HG03135 (cell line): ENCODE measurements around the gene CRIP3.
"Not testable (repeated sequence)": the region's sequence is repeated elsewhere in the genome, so short reads cannot be mapped to it uniquely, and the experiment has no call there.

Experiments
- ATAC-seq: cut with Tn5 transposase; IDR thresholded peaks from one replicate; pipeline ENCODE4 v1.9.1; 2021; ENCODE audit warnings: mild to moderate bottlenecking, moderate library complexity; ENCODE audit not compliant: unreplicated experiment

Gene CRIP3

DNA sequence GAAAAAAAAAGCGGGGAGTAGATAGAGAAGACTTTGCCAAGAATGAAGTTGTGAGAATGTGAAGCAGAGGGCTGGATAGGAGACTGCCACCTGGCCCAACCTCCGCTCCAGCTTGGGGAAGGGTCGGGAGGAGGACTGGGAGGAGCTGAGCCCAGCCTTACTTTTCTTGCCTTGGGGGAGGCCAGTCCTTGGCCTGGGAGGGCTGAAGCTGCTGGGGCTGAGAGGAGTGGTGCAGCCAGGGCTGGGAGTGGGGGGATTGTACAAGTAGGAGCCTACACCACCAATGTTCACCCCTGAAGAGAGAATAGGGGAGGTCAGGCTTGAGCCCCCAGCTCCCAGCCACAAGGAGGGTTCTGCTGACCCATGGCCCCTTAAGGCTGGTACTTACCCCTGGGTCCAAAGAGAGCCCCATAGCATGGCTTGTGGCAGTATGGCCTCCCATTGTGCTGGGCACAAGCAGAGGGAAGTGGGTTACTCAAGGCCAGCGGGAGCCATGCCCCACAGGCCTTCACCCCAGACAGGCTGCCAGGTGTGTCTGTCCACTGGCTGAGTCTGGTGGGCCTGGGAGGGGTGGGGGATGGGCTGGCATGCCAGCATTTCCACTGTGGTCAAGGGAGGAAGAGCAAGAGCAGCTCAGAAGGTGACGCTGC, 1.1 kb downstream of the CRIP3 start:
- ATAC-seq = no peak

DNA sequence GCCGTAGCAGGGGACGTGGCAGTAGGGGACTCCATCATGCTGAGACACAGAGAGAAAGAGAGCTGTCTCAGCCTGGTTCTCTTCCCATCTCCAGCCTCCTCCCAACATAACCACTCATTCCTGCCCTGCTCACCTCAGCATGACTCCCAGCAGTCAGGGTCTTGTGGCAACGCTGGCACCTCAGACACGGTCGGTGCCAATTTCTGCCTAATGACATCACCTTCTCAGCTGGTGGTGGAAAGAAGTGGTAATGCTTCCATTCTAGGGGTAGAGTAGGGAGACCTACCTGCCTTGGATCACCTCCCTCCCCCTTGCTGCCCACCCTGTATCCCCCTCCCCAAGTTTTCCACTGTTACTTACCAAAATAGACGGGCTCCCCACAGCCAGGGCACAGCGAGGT, 2.5 kb downstream of the CRIP3 start:
- ATAC-seq = no peak

DNA sequence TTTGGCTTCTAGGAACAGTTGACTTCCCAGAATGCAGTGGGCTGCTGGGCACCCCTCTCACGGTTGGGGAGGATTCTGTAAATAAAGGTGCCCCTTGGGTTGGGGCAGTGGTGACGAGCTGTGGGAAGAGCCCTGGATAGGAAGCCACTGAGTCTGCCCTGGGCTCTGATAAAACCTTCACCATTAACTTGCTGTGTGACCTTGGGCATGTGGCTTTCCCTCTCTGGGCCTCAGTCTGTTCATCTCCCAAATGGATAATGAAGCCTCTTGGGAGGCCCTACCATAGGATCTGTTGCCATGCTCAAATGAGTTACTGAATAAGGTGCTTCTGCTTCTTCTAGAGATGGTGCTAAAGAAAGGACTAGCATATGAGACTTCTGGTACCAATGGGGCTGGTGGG, 3.7 kb downstream of the CRIP3 start:
- ATAC-seq = no peak

DNA sequence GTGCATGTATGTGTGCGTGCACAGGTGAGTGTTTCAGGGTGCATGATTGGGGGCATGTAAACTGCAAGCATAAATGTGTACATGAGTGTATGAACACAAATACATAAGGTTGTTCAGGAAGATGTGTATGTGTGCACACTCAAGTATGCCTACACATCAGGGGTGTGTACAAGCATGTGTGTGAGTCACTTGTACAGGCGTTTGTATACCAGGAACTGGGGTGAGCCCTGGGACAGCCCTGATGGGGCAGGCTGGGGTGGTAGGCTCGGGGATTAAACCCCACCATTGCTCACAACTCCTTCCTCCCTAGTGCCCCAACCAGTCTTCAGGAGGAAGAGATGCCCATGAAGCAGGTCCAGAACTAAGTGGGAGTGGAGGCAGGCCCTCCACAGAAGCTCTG, 4.3 kb downstream of the CRIP3 start:
- no peak for ATAC-seq

DNA sequence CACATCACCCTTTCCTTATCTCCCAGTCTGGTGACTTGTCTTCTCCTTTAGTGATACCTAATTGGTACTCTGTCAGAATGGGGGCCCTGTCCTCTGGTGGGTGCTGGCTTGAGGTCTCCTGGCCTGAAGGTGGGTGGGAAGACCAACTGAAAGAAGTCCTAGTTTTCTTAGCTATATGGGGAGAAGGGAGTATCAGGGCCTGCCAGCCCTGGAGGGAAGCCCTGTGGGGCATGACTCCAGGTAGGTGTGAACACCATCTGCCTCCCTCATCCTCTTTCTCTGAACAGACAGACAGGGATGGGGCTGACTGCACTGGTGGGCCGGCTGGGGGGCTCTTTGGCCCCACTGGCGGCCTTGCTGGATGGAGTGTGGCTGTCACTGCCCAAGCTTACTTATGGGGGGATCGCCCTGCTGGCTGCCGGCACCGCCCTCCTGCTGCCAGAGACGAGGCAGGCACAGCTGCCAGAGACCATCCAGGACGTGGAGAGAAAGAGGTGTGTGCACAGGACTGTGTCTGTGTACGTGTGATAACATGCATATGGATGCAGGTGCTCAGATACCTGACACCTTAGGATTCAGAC, 4.8 kb downstream of the CRIP3 start:
- ATAC-seq = no peak

DNA sequence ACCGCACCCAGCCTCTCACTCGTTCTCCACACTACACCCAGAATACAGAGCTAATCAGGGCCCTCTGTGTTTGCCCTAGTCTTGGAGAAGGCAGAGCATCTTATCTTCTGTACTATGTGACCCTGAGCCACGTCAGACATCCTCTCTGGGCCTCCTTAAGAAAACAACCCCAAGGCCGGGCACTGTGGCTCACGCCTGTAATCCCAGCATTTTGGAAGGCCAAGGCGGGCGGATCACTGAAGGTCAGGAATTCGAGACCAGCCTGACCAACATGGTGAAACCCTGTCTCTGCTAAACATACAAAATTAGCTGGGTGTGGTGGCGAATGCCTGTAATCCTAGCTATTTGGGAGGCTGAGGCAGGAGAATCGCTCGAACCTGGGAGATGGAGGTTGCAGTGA, 5.6 kb downstream of the CRIP3 start:
- not testable (repeated sequence) for ATAC-seq

DNA sequence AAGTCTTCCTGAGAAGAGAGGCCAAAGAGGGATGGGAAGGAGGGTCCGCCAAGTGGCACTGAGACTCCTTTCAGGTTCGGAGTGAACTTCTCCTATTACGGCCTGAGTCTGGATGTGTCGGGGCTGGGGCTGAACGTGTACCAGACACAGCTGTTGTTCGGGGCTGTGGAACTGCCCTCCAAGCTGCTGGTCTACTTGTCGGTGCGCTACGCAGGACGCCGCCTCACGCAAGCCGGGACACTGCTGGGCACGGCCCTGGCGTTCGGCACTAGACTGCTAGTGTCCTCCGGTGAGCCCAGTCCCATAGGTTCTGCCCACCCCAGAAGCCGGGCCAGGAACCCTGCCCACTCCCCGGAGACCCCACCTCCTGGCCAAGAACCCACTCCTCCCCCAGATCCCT, 6.5 kb downstream of the CRIP3 start:
- ATAC-seq = no peak

DNA sequence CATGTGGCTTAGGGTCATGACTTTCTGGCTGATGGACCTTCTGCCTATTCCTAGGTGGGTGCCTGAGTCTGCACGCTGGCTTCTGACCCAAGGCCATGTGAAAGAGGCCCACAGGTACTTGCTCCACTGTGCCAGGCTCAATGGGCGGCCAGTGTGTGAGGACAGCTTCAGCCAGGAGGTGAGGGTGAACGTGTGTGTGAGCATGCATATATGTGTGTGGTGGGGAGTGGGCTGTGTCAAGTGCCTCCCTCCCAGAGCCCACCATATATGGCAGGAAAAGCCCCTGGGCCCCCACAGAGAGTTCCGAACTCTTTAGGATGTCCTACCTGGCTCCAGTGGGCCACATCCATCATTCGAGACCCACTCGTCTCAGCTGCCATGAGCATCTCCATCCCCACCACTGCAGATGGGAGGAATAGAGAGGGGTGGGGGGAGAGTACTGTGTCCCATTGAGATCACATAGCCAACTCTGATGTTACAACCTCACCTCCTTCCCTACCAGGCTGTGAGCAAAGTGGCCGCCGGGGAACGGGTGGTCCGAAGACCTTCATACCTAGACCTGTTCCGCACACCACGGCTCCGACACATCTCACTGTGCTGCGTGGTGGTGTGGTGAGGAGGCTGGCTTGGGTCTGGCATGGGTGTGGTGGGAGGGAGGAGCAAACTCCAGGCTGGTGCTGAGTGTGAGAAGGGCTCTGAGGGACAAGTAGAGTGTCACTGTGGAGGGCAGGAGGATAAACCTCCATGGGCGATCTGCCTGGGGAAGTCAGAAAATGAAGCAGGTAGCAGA, 7.3 kb downstream of the CRIP3 start:
- ATAC-seq = no peak

DNA sequence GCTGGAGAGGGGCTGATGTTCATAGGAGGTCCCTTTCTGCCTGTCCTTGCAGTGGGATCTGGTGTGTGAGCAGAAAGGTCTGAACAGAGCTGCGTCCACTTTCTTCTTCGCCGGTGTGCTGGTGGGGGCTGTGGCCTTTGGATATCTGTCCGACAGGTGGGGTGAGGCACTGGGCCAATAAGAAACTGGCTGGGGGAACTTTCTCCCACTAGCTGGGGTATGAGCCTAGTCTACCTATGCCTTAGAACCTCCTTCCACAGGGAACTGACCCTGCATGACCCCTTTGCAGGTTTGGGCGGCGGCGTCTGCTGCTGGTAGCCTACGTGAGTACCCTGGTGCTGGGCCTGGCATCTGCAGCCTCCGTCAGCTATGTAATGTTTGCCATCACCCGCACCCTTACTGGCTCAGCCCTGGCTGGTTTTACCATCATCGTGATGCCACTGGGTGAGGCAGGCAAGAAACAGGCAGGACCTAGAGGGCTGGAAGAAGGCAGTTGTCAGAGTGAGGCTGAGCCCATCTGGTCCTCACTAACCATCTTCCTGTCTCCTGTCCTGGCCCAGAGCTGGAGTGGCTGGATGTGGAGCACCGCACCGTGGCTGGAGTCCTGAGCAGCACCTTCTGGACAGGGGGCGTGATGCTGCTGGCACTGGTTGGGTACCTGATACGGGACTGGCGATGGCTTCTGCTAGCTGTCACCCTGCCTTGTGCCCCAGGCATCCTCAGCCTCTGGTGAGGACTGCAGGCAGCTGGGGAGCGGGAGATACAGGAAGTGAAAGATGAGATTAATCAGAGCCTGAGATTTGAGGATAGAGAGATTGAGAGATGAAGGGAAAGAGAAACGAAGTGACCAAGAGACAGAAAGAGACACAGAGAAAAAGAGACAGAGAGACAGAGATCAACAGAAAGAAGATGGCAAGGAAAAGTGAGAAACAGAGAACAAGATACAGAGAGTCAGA, 9.0 kb downstream of the CRIP3 start:
- no peak for ATAC-seq

DNA sequence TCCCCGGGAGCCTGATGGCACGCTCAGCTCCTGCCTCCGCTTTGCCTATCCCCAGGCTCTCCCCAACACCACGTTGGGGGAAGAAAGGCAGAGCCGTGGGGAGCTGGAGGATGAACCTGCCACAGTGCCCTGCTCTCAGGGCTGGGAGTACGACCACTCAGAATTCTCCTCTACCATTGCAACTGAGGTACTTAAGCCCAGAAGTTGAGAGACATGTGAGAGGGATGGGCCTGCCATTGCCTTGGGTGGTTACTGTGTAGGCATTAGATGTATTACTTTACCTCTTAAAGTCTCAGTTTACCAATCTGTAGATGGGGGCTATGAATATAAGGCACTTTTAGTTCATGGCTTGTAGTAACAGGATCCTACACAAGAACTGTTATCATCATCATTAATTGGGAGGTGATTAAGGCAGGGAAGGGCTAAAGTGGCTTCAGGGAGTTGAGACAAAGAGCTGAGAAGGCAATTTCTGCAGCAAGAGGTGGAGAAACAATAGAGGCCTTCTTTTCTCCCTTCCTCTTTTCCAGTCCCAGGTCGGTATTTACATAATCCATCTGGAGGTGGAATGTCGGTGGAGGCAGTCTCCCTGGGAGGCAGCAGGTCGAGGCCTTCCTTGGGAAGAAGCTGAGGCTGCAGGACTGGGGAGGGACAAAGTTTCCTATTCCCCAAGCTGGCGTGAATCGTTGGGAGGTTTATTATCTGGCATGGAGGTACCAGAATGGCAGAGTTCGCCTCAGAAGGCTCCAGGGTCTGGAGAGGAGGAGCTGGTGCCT, 9.9 kb downstream of the CRIP3 start:
- ATAC-seq = no peak

DNA sequence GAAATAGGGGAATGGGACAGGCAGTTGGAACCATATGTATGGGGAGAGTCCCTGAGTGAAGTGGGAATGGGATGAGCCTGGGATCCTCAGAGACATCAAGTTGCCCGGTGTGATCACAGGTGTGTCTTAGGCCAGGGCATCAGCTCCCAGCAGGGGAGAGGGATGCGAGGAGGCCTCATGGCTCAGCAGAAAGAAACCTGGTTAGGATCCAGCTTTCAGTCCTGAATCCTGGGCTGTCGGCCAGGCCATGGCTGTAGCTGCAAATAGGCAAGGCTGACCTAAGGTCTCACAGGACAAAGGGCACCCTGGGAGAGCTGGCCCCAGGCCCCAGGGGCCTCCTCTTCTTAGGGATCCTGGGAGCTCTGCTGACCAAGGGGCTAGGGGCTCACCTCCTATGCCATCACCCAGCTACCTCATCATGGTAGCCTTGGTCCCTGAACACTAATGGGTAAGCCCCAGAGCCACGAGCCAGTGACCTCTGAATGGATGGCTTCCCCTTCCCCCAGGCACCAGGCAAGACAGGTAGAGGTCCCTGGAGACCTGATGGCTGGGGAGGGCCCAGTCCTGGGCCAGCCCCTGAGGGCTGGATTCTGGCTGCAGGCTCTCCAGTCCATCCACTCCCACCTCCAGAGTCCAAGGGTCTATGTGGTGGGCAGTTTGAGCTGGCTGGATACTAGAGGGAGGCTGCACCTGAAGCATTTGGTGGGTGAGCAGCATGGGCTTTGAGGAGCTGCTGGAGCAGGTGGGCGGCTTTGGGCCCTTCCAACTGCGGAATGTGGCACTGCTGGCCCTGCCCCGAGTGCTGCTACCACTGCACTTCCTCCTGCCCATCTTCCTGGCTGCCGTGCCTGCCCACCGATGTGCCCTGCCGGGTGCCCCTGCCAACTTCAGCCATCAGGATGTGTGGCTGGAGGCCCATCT, 10.7 kb downstream of the CRIP3 start, which contains the start of gene SLC22A7:
SLC22A7 (plus strand) TSS at position 617 of the 921 bp plus-strand sequence; CDS start at position 716, 99 bp downstream.
- ATAC-seq = no peak

DNA sequence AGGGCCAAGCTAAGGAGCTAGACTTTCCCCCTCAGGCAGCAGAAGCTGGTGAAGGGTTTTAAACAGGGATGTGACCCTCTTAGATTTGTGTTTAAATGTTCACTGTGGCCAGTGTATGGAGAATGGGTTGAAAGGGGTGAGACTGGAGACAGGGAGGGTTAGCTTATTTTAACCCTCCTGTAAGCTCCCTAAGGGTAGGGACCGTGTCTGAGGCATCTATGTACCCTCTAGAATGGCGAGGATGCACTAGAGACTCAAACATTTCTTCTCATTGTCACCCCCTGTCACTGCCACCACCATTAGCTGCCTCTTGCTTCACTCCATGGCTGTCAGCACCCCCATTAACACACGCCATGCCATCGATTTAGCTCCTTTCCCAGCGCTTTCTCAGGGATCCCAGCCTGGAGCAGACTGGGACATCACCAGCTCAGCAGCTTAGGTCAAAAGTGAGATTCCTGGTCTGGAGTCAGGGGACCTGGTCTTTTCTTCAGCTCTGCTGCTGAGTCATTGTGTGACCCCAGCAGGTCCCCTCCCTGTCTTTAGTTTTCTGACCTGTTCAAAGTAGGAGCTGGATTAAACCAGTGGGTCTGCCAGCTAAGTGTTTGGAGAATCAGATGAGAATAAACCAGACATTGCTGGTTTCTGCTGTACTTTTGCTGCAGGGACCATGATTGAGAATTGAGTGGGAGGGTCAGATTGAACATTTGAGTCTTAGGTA, 11.7 kb downstream of the CRIP3 start:
- no peak for ATAC-seq

DNA sequence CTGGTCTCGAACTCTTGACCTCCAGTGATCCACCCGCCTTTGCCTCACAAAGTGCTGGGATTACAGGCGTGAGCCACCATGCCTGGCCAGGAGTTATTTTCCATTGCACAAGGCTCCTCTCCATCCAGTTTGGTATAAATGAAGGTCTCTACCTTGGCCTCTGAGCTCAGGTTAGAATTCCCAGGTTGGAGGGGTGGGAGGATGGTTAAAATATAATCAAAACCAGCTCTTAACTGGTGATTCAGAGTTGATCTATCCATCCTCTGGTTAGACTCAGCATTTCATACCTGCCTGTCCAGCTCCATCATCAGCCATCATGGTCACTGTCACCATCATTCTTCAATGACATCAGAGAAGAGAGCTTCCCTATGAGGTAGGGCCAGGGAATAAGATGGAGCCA, 13.2 kb downstream of the CRIP3 start:
- ATAC-seq = no peak

DNA sequence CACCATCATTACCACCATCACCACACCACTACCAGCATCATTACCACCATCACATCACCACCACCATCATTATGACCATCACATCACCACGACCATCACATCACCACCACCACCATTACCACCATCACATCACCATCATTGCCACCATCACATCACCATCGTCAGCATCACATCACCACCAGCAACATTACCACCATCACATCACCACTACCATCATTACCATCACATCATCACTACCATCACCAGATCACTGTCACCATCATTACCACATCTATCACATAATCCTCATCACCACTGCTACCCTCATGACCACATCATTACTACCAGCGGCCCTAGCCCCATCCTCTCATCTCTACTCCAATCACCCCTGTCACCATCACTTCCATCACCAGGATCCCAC, 14.1 kb downstream of the CRIP3 start:
- no peak for ATAC-seq

DNA sequence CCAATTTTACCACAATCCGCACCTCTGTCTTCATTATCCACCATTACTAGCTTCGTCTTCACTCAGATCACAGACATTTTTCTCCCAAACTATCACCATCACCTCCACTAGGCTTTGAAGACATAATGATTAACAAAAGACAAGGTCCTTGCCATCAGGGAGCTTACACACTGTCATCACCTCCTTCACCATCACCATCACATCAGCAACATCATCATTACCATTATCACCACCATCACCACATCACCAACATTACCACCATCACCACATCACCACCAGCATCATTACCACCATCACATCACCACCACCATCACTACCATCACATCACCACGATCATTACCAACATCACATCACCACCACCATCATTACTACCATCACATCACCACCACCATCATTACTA, 14.9 kb downstream of the CRIP3 start:
- ATAC-seq = no peak

DNA sequence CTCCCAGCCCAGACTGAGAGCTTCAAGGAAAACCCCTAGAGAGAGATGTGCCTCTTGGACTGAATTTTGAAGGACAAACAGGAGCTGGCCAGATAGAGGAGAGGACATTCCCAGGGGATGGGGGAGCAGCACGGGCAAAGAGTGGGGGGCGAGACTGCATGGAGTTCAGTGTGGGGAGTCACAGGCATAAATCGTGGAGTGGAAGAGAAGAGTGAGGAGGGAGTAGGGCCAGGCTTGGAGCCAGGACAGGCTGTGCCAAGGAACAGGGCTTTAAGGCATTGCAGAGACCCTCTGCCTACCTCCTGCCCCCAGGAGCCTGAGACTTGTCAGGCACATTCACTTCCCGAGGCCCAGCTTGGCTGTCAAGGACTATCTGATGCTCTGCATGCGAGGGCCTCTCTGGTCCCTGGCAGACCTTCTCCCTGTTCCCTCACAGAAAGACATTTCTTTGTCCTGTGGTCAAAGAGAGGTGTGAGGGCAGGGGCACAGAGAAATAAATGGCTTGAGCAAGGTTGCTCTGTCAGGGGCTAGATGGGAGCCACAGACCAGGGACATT, 15.8 kb downstream of the CRIP3 start:
- no peak for ATAC-seq

DNA sequence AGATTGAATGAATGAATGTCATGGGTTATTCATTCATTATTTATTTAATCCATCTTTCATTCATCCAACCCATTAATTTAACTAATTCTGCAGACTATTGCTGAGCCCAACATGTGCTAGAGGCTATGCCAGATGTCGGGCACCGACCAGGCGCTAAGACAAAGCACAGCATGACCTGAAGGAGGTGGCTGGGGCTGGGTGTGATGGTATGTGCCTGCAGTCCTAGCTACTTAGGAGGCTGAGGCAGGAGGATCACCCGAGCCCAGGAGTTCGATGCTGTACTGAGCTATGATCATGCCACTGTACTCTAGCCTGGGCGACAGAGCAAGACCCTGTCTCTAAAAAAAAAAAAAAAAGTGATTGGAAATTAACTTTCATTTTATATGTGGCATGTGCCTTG, 16.3 kb downstream of the CRIP3 start:
- ATAC-seq = no peak

DNA sequence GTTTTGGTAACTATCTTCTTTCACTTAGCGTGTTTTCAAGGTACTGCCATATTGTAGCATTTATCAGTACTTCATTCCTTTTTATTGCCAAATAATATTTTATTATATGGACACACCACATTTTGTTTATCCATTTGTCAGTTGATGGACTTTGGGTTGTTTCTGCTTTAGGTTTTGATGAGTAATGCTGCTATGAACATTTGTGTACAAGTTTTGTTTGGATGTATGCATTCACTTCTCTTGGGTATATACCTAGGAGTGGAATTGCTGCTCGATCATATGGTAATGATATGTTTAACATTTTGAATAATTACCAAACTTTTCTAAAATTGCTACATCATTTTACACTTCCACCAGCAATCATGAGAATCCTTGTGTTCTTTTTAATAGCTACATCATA, 16.9 kb downstream of the CRIP3 start:
- no peak for ATAC-seq
